IMR-90 (cell line): Measurements from ENCODE around the gene MXD4. TPM values are rescaled to one million over a fixed set of nuclear protein-coding genes. Genes with fewer than 3 reads are reported as not detected.

Source experiments
- ATAC-seq: fragments of 200-7000 bp; cut with Tn5 transposase; 2 replicates; pipeline ENCODE4 v1.9.1; 2020; ENCODE audit warnings: low read depth, mild to moderate bottlenecking, moderate library complexity
- BruUV-seq: library from RNA; stranded (reverse); fragments of 400-500 nt; replicated peaks from 2 replicates; lab custom pipeline; 2021; lab: Mats Ljungman, UMichigan
- CTCF ChIA-PET: fragments of 300-600 bp; formaldehyde crosslinking; extraction: SDS; loops from one replicate; lab custom pipeline; 2021; ENCODE audit warnings: antibody characterized with exemption; lab: Yijun Ruan, JAX
- POLR2A ChIA-PET: fragments of 300-600 bp; sonication (Branson Sonifier 250); formaldehyde crosslinking; loops from one replicate; lab custom pipeline; 2022; ENCODE audit warnings: antibody characterized with exemption; ENCODE audit not compliant: unreplicated experiment; lab: Charles Lee
- DNase-seq: peaks from one replicate; pipeline ENCODE4 v3.0.0; 2013
- H2AFZ ChIP-seq: replicated peaks from 2 replicates; pipeline ENCODE3; 2013; ENCODE audit warnings: low read length, mild to moderate bottlenecking; ENCODE audit not compliant: poor library complexity
- H2AK5ac ChIP-seq: 2 replicates; pipeline ENCODE4 v1.6.1; 2013; ENCODE audit warnings: low read depth, low read length, inconsistent platforms
- H2AK9ac ChIP-seq: replicated peaks from 2 replicates; pipeline ENCODE3; 2013; ENCODE audit warnings: mild to moderate bottlenecking, low read depth, low read length, moderate library complexity; ENCODE audit not compliant: poor library complexity
- H2BK120ac ChIP-seq: 2 replicates; pipeline ENCODE4 v1.6.1; 2013; ENCODE audit warnings: low read depth, low read length, inconsistent platforms
- H2BK15ac ChIP-seq: 3 replicates; pipeline ENCODE4 v1.6.1; 2013; ENCODE audit warnings: low read depth, low read length, inconsistent platforms
- H2BK20ac ChIP-seq: 2 replicates; pipeline ENCODE4 v1.6.1; 2013; ENCODE audit warnings: low read depth, mild to moderate bottlenecking, inconsistent platforms, low read length, moderate library complexity
- H2BK5ac ChIP-seq: 2 replicates; pipeline ENCODE4 v1.6.1; 2013; ENCODE audit warnings: mild to moderate bottlenecking, low read depth, low read length, inconsistent platforms; ENCODE audit not compliant: poor library complexity, severe bottlenecking
- H3K14ac ChIP-seq: replicated peaks from 2 replicates; pipeline ENCODE4 v1.6.1; 2013; ENCODE audit warnings: low read depth, low read length, inconsistent platforms
- H3K18ac ChIP-seq: 2 replicates; pipeline ENCODE4 v1.6.1; 2013; ENCODE audit warnings: low read depth, low read length, control low read depth
- H3K23ac ChIP-seq: 2 replicates; pipeline ENCODE4 v1.6.1; 2013; ENCODE audit warnings: low read depth, low read length, inconsistent platforms
- H3K27ac ChIP-seq: 2 replicates; pipeline ENCODE4 v1.5.1; 2013; ENCODE audit warnings: mild to moderate bottlenecking, control low read depth, low read length; ENCODE audit not compliant: insufficient read depth
- H3K27me3 ChIP-seq: 2 replicates; pipeline ENCODE4 v1.6.1; 2013; ENCODE audit warnings: low read length; ENCODE audit not compliant: control insufficient read depth, insufficient read depth
- H3K36me3 ChIP-seq: 2 replicates; pipeline ENCODE4 v1.6.1; 2013; ENCODE audit warnings: low read length, mixed read lengths; ENCODE audit not compliant: control insufficient read depth, insufficient read depth
- H3K4ac ChIP-seq: 2 replicates; pipeline ENCODE4 v1.6.1; 2013; ENCODE audit warnings: low read depth, low read length, inconsistent platforms
- H3K4me1 ChIP-seq: 2 replicates; pipeline ENCODE4 v1.6.1; 2013; ENCODE audit warnings: low read length, mixed read lengths; ENCODE audit not compliant: control insufficient read depth, insufficient read depth
- H3K4me2 ChIP-seq: 2 replicates; pipeline ENCODE4 v1.6.1; 2013; ENCODE audit warnings: low read depth, mild to moderate bottlenecking, control low read depth, low read length, moderate library complexity
- H3K4me3 ChIP-seq: 2 replicates; pipeline ENCODE4 v1.5.1; 2013; ENCODE audit warnings: low read depth, mild to moderate bottlenecking, control low read depth, low read length, moderate library complexity; ENCODE audit not compliant: insufficient read depth
- H3K56ac ChIP-seq: 2 replicates; pipeline ENCODE4 v1.6.1; 2013; ENCODE audit warnings: low read length, inconsistent platforms; ENCODE audit not compliant: insufficient read depth; ENCODE audit errors: extremely low read depth
- H3K79me1 ChIP-seq, 2 experiments: 2 replicates each; pipeline ENCODE4 v1.6.1; 2013; ENCODE audit warnings: low read length in 2 of 2, inconsistent platforms in 1 of 2, low read depth in 1 of 2
- H3K9ac ChIP-seq: 2 replicates; pipeline ENCODE4 v1.6.1; 2013; ENCODE audit warnings: low read depth, low read length, control low read depth
- H3K9me1 ChIP-seq: 2 replicates; pipeline ENCODE4 v1.6.1; 2013; ENCODE audit warnings: low read length, inconsistent platforms; ENCODE audit not compliant: insufficient read depth
- H3K9me3 ChIP-seq: 2 replicates; pipeline ENCODE4 v1.6.1; 2013; ENCODE audit warnings: low read length; ENCODE audit not compliant: control insufficient read depth, insufficient read depth
- H4K20me1 ChIP-seq: 2 replicates; pipeline ENCODE4 v1.6.1; 2013; ENCODE audit warnings: low read length, inconsistent platforms; ENCODE audit not compliant: insufficient read depth
- H4K5ac ChIP-seq: 2 replicates; pipeline ENCODE4 v1.6.1; 2013; ENCODE audit warnings: mild to moderate bottlenecking, low read depth, low read length, control low read depth
- H4K8ac ChIP-seq, 2 experiments: 2 replicates each; pipeline ENCODE4 v1.6.1; 2013; ENCODE audit warnings: low read depth in 2 of 2, low read length in 2 of 2, control low read depth in 1 of 2, inconsistent platforms in 1 of 2
- H4K91ac ChIP-seq: 2 replicates; pipeline ENCODE4 v1.6.1; 2013; ENCODE audit warnings: low read depth, low read length, inconsistent platforms; ENCODE audit not compliant: insufficient read depth
- BHLHE40 ChIP-seq: fragments of 150-350 bp; IDR thresholded peaks from 2 replicates; pipeline ENCODE4 v1.6.1; 2016; ENCODE audit warnings: mild to moderate bottlenecking, low read depth, low read length
- CEBPB ChIP-seq: IDR thresholded peaks from 2 replicates; pipeline ENCODE4 v1.6.1; 2012; ENCODE audit warnings: low read depth, low read length, improper control_type of control experiment
- CHD1 ChIP-seq: IDR thresholded peaks from 2 replicates; pipeline ENCODE4 v1.6.1; 2012; ENCODE audit warnings: low read depth, low read length, improper control_type of control experiment
- CTCF ChIP-seq: conservative IDR thresholded peaks from 2 replicates; pipeline ENCODE4 v1.5.1; 2012; ENCODE audit warnings: mild to moderate bottlenecking, low read depth, low read length, improper control_type of control experiment
- FOS ChIP-seq: fragments of 150-350 bp; IDR thresholded peaks from 2 replicates; pipeline ENCODE4 v1.6.1; 2016; ENCODE audit warnings: low read depth, low read length
- MAZ ChIP-seq: IDR thresholded peaks from 2 replicates; pipeline ENCODE4 v1.6.1; 2012; ENCODE audit warnings: low read depth, mild to moderate bottlenecking, low read length, improper control_type of control experiment, moderate library complexity, borderline replicate concordance
- MXI1 ChIP-seq: IDR thresholded peaks from 2 replicates; pipeline ENCODE4 v1.6.1; 2012; ENCODE audit warnings: low read depth, mild to moderate bottlenecking, low read length, moderate library complexity, borderline replicate concordance
- NFE2L2 ChIP-seq: fragments of 150-350 bp; IDR thresholded peaks from 2 replicates; pipeline ENCODE4 v1.6.1; 2016; ENCODE audit warnings: low read depth, mild to moderate bottlenecking, low read length
- POLR2A ChIP-seq: IDR thresholded peaks from 2 replicates; pipeline ENCODE4 v1.6.1; 2012; ENCODE audit warnings: mild to moderate bottlenecking, low read depth, low read length
- RCOR1 ChIP-seq: IDR thresholded peaks from 2 replicates; pipeline ENCODE4 v1.6.1; 2012; ENCODE audit warnings: mild to moderate bottlenecking, low read length, improper control_type of control experiment; ENCODE audit not compliant: insufficient replicate concordance
- SMC3 ChIP-seq: fragments of 150-350 bp; IDR thresholded peaks from 2 replicates; pipeline ENCODE4 v1.6.1; 2016; ENCODE audit warnings: low read depth, mild to moderate bottlenecking, antibody characterized with exemption, low read length, moderate library complexity
- WGBS, 2 experiments: methylation state at CpG; one replicate each; pipeline versions ENCODE4 v1.1.5 to v1.1.7; 2013; ENCODE audit warnings: missing lambda C conversion rate in 2 of 2; ENCODE audit not compliant: insufficient read length in 1 of 2; ENCODE audit errors: extremely low coverage in 2 of 2; 5-methylcytosine and 5-hydroxymethylcytosine counted together
- dilution Hi-C: fragments of 300-500 bp; cut with HindIII; formaldehyde crosslinking; loops from one replicate; pipeline ENCODE4 v1.14.3; 2018; ENCODE audit warnings: low sequenced_read_pairs; ENCODE audit not compliant: unreplicated experiment
- in situ Hi-C: fragments of 300-500 bp; cut with MboI; formaldehyde crosslinking; loops from 3 replicates; pipeline ENCODE4 v1.14.3; 2019; ENCODE audit warnings: low sequenced_read_pairs, inconsistent platforms, mixed read lengths
- intact Hi-C: fragments of 100-400 bp; cut with micrococcal nuclease; formaldehyde crosslinking; loops from 2 replicates; pipeline ENCODE4 v1.10.0; 2022
- polyA plus RNA-seq, 3 experiments: library from polyadenylated mRNA; depleted of rRNA; stranded (reverse); fragments of >200 nt; gene quantifications; 2 replicates each; pipeline ENCODE4 v1.2.3, GENCODE V29; 2012; ENCODE audit warnings: low replicate concordance in 1 of 3
- total RNA-seq: library from RNA; depleted of rRNA; stranded (reverse); fragments of >200 nt; gene quantifications from 2 replicates; pipeline ENCODE4 v1.2.3, GENCODE V29; 2012
- TF ChIP-seq, protein P1 (sequence below): fragments of 150-350 bp; IDR thresholded peaks from 2 replicates; pipeline ENCODE4 v1.6.1; 2016; ENCODE audit warnings: low read depth, mild to moderate bottlenecking, low read length, moderate library complexity, borderline replicate concordance

MXD4 gene
- total and polyA plus RNA-seq, 2 of the 4 experiments (the other 2 are of a cell fraction): 22.8 to 54.4 TPM

- no peak for TF ChIP-seq CEBPB
Observed at GRCh38 chr4:2272026-2272827, 10.3 kb upstream of the MXD4 start (continued).

DNA sequence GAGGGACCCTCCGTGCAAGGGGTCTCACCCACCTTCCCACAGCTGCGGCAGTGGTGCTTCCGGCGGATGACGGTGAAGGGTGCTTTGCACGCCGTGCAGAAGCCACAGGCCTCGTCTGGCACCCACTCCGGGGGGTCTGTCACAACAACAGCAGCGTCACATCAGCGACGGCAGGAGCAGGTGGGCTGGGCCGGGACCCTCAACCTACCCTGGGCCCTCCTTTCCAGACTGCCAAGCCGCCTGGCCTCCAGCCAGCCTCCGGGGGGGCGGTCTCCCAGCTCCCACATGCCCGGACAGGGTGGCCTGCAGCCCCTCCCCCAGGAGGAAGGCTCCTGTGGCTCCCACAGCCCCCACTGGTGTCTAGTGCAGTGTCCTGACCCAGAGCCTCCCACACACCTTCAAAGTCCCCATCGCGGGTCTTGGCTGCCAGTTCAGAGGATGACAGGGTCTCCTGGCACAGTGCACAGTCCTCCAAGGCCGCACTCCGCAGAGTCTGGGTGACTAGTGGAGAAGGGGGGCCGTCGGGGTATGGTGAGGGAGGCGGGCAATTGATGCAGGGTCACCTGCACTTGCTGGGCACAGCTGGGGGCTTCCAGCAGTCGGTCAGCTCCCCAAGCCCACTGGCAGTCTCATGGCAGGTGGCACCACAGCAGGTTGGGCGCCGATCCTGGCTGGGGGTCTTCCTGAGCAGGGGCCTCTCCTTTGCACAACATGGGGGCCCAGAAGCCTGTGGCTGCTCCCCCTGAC is 9.5 kb upstream of the MXD4 start:
- dilution Hi-C loops (no loop called here), intact Hi-C loops (no loop called here), in situ Hi-C loops (no loop called here)
- no peak overlapping the region for H2AFZ ChIP-seq
- no peaks in the 10 kb centered on the region; the same call in 1 of the 2 replicates for H3K4me1 ChIP-seq
- H4K91ac ChIP-seq: no peak overlapping the region
- H2BK5ac ChIP-seq: no peak overlapping the region
- no peaks in the 10 kb centered on the region for H3K9me3 ChIP-seq
- H3K27me3 ChIP-seq: peaks cover 2% of the 10 kb centered on the region; the same call in 1 of the 2 replicates
- no peaks in the 10 kb centered on the region for H3K36me3 ChIP-seq
- no peak overlapping the region for H4K8ac ChIP-seq
- H2BK20ac ChIP-seq: no peak overlapping the region
- DNase-seq (no peak), ATAC-seq (no peak)
- H3K4me3 ChIP-seq: no peak overlapping the region
- no peak overlapping the region for H3K56ac ChIP-seq
- 53% methylated on average over 15 of the region's 27 CpGs; no CpG with 5 or more reads in 1 of the 2 experiments for WGBS, 2 experiments
- H4K5ac ChIP-seq: no peak overlapping the region
- H3K4ac ChIP-seq: no peak overlapping the region
- no peak overlapping the region for H3K18ac ChIP-seq
- no TSS peak for BruUV-seq
- H3K4me2 ChIP-seq: no peak overlapping the region
- CTCF ChIA-PET: no interaction called here
- no peaks in the 10 kb centered on the region for H3K79me1 ChIP-seq
- no peaks in the 10 kb centered on the region for H4K20me1 ChIP-seq
- H3K27ac ChIP-seq: no peak overlapping the region
- H2BK15ac ChIP-seq: no peak overlapping the region
- H3K9ac ChIP-seq: no peak overlapping the region
- no peak overlapping the region for H2BK120ac ChIP-seq
- no peaks in the 10 kb centered on the region for H3K9me1 ChIP-seq
- no peak overlapping the region for H2AK5ac ChIP-seq
- POLR2A ChIA-PET: no interaction called here
- H3K23ac ChIP-seq: no peak overlapping the region
- H2AK9ac ChIP-seq: no peak overlapping the region
- no peak overlapping the region for H3K14ac ChIP-seq
- TF ChIP-seq BHLHE40: no peak
- no peak for TF ChIP-seq FOS
- TF ChIP-seq, protein P1, sequence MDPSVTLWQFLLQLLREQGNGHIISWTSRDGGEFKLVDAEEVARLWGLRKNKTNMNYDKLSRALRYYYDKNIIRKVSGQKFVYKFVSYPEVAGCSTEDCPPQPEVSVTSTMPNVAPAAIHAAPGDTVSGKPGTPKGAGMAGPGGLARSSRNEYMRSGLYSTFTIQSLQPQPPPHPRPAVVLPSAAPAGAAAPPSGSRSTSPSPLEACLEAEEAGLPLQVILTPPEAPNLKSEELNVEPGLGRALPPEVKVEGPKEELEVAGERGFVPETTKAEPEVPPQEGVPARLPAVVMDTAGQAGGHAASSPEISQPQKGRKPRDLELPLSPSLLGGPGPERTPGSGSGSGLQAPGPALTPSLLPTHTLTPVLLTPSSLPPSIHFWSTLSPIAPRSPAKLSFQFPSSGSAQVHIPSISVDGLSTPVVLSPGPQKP: no peak
- no peak for TF ChIP-seq CTCF
- no peak for TF ChIP-seq POLR2A
- TF ChIP-seq SMC3: no peak
- no peak for TF ChIP-seq NFE2L2
- no peak for TF ChIP-seq CEBPB
- TF ChIP-seq CHD1: no peak
- TF ChIP-seq RCOR1: no peak
- TF ChIP-seq MAZ: no peak
- no peak for TF ChIP-seq MXI1
